GM18951 (cell line): Measurements from ENCODE around the gene ATP6V0C.
"Not testable (repeated sequence)": the region's sequence is repeated elsewhere in the genome, so short reads cannot be mapped to it uniquely, and the experiment has no call there.

Experiments used
- POLR2A ChIP-seq: IDR thresholded peaks from 4 replicates; pipeline ENCODE4 v1.6.1; 2011; ENCODE audit warnings: mild to moderate bottlenecking; ENCODE audit not compliant: insufficient read length, insufficient read depth; ENCODE audit errors: extremely low read depth
- in situ Hi-C: fragments of 300-500 bp; cut with MboI; formaldehyde crosslinking; loops from one replicate; pipeline ENCODE4 v1.12.0; 2022; ENCODE audit warnings: low sequenced_read_pairs, mixed read lengths, inconsistent platforms; ENCODE audit not compliant: unreplicated experiment

Gene ATP6V0C

DNA sequence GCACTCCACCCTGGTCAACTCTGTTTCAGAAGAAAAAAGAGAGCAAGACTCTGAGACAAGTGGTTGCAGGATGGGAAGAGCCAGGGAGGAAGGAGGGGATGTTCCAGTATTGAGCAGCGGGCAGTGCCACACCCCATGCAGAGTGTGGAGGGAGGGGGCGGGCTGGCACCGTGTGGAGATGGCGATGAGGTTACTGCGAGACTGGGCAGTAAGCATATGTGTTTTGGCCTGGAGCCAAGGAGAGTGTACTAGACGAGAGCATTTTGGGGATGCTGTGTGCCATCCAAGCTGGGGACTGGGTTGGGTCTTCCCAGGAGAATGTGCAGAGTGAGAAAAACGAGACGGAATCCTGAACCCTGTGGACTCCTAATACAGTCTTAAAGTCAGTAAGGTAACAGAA is 35.5 kb upstream of the ATP6V0C start:
- in situ Hi-C loops: no loop called here
- no peak for TF ChIP-seq POLR2A

DNA sequence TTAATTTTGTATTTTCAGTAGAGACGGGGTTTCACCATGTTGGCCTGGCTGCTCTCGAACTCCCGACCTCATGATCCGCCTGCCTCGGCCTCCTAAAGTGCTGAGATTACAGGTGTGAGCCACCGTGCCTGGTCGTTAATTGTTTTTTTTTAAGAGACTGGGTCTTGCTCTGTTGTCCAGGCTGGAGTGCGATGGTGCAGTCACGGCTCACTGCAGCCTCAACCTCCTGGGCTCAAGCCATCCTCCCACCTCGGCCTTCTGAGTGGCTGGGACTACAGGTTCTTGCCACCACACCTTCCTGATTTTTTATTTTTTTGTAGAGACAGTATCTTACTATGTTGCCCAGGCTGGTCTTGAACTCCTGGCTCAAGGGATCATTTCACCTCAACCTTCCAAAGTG is 33.8 kb upstream of the ATP6V0C start:
- in situ Hi-C loops: not testable (repeated sequence)

GRCh38 chr16:2480948-2481347 is 32.8 kb upstream of the ATP6V0C start:
- in situ Hi-C loops: no loop called here

GRCh38 chr16:2481676-2482075 is 32.1 kb upstream of the ATP6V0C start:
- TF ChIP-seq POLR2A: no peak
- in situ Hi-C loops: no loop called here

More at GRCh38 chr16:2480948-2481347, 32.8 kb upstream of the ATP6V0C start:
- no peak for TF ChIP-seq POLR2A

GRCh38 chr16:2482249-2482648 is 31.5 kb upstream of the ATP6V0C start:
- in situ Hi-C loops: no loop called here
- no peak for TF ChIP-seq POLR2A

DNA sequence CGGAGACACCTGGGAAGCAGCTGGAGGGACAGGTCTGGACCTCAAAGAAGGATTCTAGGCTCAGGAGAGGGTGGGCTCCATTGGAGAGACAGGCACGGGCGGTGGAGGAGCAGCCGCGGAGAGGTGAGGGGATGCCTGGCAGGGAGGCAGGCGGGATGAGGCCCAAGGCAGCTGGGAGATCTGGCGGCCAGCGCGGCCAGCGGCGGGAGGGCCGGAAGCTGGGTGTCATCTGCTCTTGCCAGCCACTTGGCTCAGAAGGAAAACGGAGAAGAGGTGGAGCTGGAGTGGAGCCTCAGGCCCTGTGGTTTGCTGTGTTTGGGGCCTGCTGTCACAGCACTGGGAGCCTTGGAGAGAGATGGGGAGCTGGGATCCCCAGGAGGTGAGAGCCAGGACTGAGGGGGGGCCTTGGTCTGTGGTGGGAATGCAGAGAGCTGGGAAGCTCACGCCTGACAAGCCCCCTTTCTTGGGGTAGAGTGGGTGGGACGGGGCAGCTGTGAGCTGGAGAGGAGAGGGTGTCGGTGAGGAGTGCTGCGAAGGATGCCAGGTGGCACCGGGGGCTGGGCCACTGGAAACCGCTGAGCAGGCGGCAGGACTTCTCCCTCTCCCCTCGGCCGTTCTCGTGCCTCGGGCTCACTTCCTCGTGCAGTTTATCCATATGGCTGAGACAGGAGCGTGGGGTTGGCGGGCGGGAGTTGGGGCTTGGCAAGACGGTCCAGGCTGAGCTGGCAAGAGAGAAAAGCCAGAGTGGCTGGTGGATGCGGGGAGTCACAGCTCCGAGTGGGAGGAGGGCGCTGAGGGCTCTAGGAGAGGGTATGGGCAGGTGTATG is 30.8 kb upstream of the ATP6V0C start:
- TF ChIP-seq POLR2A: no peak
- in situ Hi-C loops: no loop called here

DNA sequence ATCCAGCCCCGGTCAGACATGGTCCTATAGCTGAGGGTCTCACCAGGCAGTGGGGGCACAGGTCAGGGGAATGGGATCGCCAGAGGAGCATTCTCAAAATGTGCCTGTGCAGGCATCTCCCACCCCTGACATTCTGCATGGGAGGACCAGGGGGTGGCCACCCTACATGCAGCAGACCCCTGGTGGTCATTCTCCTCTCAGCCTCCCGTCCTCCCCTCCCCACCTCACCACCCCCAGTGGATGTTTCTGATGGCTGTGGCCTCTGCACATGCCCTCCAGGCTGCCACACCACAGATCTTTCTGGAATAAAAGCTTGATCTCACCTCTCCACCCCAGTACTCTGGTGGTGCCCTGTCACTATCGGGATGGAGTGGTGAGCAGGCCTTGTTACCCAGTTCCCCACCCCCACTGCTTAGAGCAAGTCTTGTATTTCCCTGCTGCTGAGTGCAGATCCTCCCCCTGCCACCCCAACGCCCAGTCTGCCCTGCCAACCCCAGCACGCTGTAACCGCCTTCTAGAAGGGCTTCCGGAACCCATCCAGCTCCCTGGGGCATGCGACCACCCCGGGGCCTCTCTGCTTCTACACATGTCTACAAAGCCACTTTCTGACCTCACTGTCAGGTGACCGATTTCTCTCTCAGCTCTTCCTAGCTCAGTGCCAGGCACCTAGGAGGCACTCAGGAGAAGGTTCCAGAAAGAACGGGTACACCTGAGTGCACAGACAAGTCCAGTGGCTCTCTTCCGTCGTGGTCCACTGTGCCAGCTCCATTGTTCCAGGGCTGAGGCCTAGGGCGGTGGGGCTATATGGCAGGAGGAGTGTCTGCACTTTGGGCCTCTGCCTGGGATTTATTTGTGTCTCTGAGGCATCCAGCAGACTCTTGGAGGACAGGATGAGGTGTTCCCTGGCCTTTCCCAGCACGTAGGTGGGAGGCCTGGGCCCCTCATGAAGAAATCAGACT is 29.5 kb upstream of the ATP6V0C start:
- no peak for TF ChIP-seq POLR2A
- in situ Hi-C loops: no loop called here

GRCh38 chr16:2484898-2485508 is 28.7 kb upstream of the ATP6V0C start:
- in situ Hi-C loops: no loop called here
- no peak for TF ChIP-seq POLR2A

DNA sequence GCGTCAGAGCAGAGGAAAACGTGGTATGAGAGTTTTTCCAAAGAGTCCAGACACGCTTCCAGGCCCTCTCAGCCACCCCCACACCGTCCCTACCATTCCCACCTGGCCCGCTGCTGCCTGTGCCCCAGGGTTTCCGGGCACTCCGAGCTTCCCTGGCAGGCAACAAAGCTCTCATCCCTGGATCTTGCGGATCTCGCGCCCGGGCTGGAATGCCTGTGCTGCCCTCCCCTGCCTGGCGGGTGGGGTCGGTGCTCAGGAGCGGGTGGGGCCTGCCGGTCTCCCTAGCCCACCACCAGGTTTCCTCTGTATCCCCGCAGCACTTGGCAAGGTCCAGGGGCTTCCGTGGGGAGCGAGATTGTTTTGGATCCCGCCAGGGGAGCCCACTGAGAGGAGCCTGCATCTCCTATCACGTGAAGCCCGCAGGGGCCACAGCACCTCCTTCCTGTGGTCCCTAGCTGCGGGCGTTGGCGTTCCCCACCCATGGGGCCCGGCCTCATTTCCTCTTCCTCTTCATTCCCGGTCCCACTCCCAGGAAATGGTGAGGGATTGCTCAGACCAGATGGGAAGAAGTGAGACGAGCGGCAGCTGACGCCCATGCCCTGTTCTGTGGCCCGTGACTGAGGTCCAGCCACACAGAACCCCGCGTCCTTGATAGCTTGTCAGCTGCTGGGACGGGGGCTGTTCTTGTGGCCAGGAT is 27.8 kb upstream of the ATP6V0C start:
- no peak for TF ChIP-seq POLR2A

DNA sequence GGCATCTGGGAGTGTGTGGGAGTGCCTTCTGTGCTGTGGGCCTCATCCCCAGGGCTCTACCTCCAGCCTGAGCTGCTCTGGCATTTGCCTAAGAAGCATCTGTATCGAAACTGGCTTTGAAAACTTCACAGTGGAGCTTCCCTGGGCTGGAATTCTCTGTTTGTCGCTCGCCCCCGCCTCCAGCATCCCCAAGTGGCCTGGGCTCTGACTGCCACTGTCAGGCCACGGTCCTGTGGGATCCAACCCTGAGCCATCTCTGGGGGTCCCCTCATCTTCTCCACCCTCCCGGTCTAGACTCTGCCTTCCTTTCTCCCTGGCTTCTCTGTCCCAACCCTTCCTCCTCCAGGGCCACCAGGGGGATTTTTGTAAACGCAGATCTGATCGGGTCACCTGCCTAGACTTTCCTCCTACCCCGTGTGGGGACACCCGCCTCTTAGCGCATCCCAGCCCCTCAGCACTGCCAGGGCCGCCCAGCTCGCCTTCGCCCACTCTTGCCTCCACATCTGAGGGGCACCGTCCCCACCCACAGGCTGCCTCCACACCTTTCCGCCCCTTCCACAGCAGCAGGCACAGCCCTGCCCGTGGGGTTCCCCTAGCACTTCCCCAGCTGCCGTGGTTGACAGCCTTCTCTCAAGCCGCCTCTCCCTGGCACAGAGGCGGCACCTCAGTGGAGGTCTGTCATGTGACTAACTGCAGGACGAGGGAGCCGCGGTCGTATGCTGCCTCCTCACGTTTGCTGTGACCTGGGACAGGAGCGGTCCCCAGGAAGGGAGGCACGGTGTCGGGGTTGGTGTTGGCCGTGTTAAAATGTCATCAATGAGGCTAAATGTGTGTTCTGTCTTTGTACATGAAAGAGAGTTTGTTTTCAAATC is 26.9 kb upstream of the ATP6V0C start:
- in situ Hi-C loops: no loop called here
- peak; percentile 23 for TF ChIP-seq POLR2A

More for the DNA sequence above, 27.8 kb upstream of the ATP6V0C start:
- in situ Hi-C loops: no loop called here

DNA sequence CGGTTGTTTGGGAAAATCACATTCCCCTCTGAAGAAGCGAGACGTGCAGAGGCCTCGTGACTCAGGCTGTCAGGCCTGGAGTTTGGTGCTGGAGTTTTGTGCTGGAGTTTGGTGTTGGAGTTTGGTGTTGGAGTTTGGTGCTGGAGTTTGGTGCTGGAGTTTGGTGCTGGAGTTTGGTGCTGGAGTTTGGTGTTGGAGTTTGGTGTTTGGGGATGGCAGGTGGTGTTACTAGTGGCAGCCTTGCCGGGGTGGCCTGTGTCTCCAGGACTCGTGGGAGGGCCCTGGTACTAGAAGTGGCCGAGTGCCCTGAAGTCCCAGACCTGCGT is 26.3 kb upstream of the ATP6V0C start:
- TF ChIP-seq POLR2A: no peak
- in situ Hi-C loops: no loop called here

GRCh38 chr16:2487903-2488531 is 25.7 kb upstream of the ATP6V0C start:
- no peak for TF ChIP-seq POLR2A
- in situ Hi-C loops: no loop called here

GRCh38 chr16:2489581-2489980 is 24.2 kb upstream of the ATP6V0C start:
- in situ Hi-C loops: no loop called here
- TF ChIP-seq POLR2A: no peak
